K562 (cell line): ENCODE measurements around the gene TENM4. TPM values are rescaled to one million over a fixed set of nuclear protein-coding genes. Genes with fewer than 3 reads are reported as not detected.
A peak's percentile ranks its signal among the peaks of the same experiment; 100 is the strongest.

Experiments used
- ATAC-seq: fragments of 200-7000 bp; cut with Tn5 transposase; 3 replicates; pipeline ENCODE4 v1.9.1; 2020; ENCODE audit warnings: moderate library complexity
- BruUV-seq: library from RNA; stranded (reverse); fragments of 400-500 nt; replicated peaks from 2 replicates; lab custom pipeline; 2021; lab: Mats Ljungman, UMichigan
- CTCF ChIA-PET: fragments of 300-600 bp; formaldehyde crosslinking; extraction: SDS; loops from one replicate; lab custom pipeline; 2021; ENCODE audit warnings: low intra/inter-chr PET ratio; lab: Yijun Ruan, JAX
- POLR2A ChIA-PET: fragments of 300-600, 350-650 bp; sonication (Branson Sonifier 250); formaldehyde crosslinking; extraction: SDS; loops from one replicate; lab custom pipeline; 2021; ENCODE audit warnings: antibody characterized with exemption, inconsistent platforms; lab: Yijun Ruan, JAX
- DNase-seq, 4 experiments: peaks; one replicate each; pipeline versions ENCODE4 v3.0.0 to v3.0.0-alpha.2; 2011 to 2018; ENCODE audit warnings: low spot score in 3 of 4, mixed read lengths in 3 of 4; ENCODE audit errors: extremely low read depth in 1 of 4
- FAIRE-seq: peaks from 2 replicates; lab custom pipeline; 2011; peaks lifted over from hg19 to GRCh38; lab: Jason Lieb, UNC
- H2AFZ ChIP-seq: 2 replicates; pipeline ENCODE4 v1.6.0; 2011; ENCODE audit warnings: low read depth, low read length, control low read depth, inconsistent platforms
- H3K27ac ChIP-seq: fragments of 200-600 bp; 3 replicates; pipeline ENCODE4 v1.8.0; 2011; ENCODE audit warnings: low read depth, mild to moderate bottlenecking, control low read depth, inconsistent platforms, low read length, moderate library complexity, mixed read lengths; ENCODE audit errors: extremely low read depth
- H3K27me3 ChIP-seq, 2 experiments: fragments of 300-600 bp in 1 of 2; 2 replicates in 1 of 2; 3 replicates in 1 of 2; pipeline versions ENCODE4 v1.6.0 to v1.8.0; 2011; ENCODE audit warnings: inconsistent platforms in 2 of 2, low read length in 2 of 2, mild to moderate bottlenecking in 1 of 2, mixed read lengths in 1 of 2, moderate library complexity in 1 of 2; ENCODE audit not compliant: control insufficient read depth in 2 of 2, insufficient read depth in 2 of 2
- H3K36me3 ChIP-seq: fragments of 300-600 bp; 3 replicates; pipeline ENCODE4 v1.8.0; 2011; ENCODE audit warnings: mild to moderate bottlenecking, low read length, inconsistent platforms; ENCODE audit not compliant: control insufficient read depth, insufficient read depth
- H3K4me1 ChIP-seq, 2 experiments: fragments of 200-600 bp in 1 of 2; replicated peaks in 1 of 2; 2 replicates in 1 of 2; 3 replicates in 1 of 2; pipeline versions ENCODE4 v1.5.1 to v1.8.0; 2011; ENCODE audit warnings: inconsistent platforms in 2 of 2, low read length in 2 of 2, mild to moderate bottlenecking in 1 of 2, mixed read lengths in 1 of 2, moderate library complexity in 1 of 2; ENCODE audit not compliant: control insufficient read depth in 2 of 2, insufficient read depth in 2 of 2
- H3K4me2 ChIP-seq: 2 replicates; pipeline ENCODE4 v1.6.1; 2011; ENCODE audit warnings: low read length, control low read depth, inconsistent platforms, mixed read lengths; ENCODE audit not compliant: insufficient read depth
- H3K4me3 ChIP-seq: fragments of 200-600 bp; sonication (generic), shearing (Covaris generic); 2 replicates; pipeline ENCODE4 v1.5.1; 2016; ENCODE audit warnings: control low read depth, inconsistent platforms
- H3K79me2 ChIP-seq: fragments of 200-600 bp; 3 replicates; pipeline ENCODE4 v1.8.0; 2011; ENCODE audit warnings: low read length, inconsistent platforms; ENCODE audit not compliant: control insufficient read depth, insufficient read depth
- H3K9ac ChIP-seq, 2 experiments: 2 replicates each; pipeline versions ENCODE4 v1.6.0 to v1.6.1; 2011; ENCODE audit warnings: low read depth in 2 of 2, low read length in 2 of 2, control low read depth in 1 of 2, inconsistent platforms in 1 of 2, mild to moderate bottlenecking in 1 of 2, mixed read lengths in 1 of 2; ENCODE audit not compliant: insufficient read depth in 1 of 2
- H3K9me1 ChIP-seq: one replicate; pipeline ENCODE4 v1.6.0; 2011; ENCODE audit warnings: inconsistent platforms, mild to moderate bottlenecking, low read length, moderate library complexity; ENCODE audit not compliant: control insufficient read depth, insufficient read depth
- H3K9me3 ChIP-seq: replicated peaks from 2 replicates; pipeline ENCODE4 v1.5.1; 2011; ENCODE audit warnings: low read depth, low read length, inconsistent platforms; ENCODE audit not compliant: control insufficient read depth, insufficient read depth
- H4K20me1 ChIP-seq: replicated peaks from 2 replicates; pipeline ENCODE4 v1.6.1; 2011; ENCODE audit warnings: low read length, inconsistent platforms, mixed read lengths; ENCODE audit not compliant: control insufficient read depth, insufficient read depth
- EP400 ChIP-seq: fragments of 450-650 bp; IDR thresholded peaks from 2 replicates; pipeline ENCODE4 v1.6.1; 2017; ENCODE audit warnings: antibody characterized with exemption, mild to moderate bottlenecking, moderate library complexity
- POLR2AphosphoS5 ChIP-seq: IDR thresholded peaks from 2 replicates; pipeline ENCODE4 v1.6.1; 2011; ENCODE audit warnings: mild to moderate bottlenecking, low read depth, low read length, moderate library complexity; ENCODE audit not compliant: control insufficient read depth, insufficient read depth
- WGBS: fragments of 100-300 bp; shearing (Covaris generic); methylation state at CpG from one replicate; pipeline ENCODE4 v1.1.6; 2016; ENCODE audit warnings: low coverage, mixed read lengths; ENCODE audit not compliant: insufficient coverage; ENCODE audit errors: missing lambda C conversion rate; 5-methylcytosine and 5-hydroxymethylcytosine counted together
- in situ Hi-C: fragments of 300-500 bp; cut with MboI; formaldehyde crosslinking; loops from 4 replicates; pipeline ENCODE4 v1.15.0; 2018; ENCODE audit warnings: inconsistent platforms, mixed read lengths
- intact Hi-C: fragments of 100-400 bp; cut with micrococcal nuclease; formaldehyde crosslinking; loops from 2 replicates; pipeline ENCODE4 v1.14.2; 2022
- microRNA counts: library from miRNA; unstranded; fragments of <30 nt; microRNA quantifications from one replicate; lab custom pipeline; 2016
- microRNA-seq: library from miRNA; unstranded; fragments of <30 nt; microRNA quantifications from one replicate; pipeline ENCODE4, GENCODE V29; 2018; ENCODE audit warnings: borderline microRNAs expressed
- polyA plus RNA-seq, 8 experiments: library from polyadenylated mRNA; depleted of rRNA in 4 of 8; stranded (reverse) in 5 of 8; unstranded in 3 of 8; fragments of >200 nt; fragmentation: Nextera tagmentation in 2 of 8; fragmentation: Illumina TruSeq in 1 of 8; extraction: Ambion mirVana in 2 of 8; extraction: Trizol in 1 of 8; gene quantifications; 2 replicates each; pipeline versions ENCODE4 v1.2.1 to v1.2.3, GENCODE V29; 2011 to 2014; ENCODE audit warnings: inconsistent platforms in 1 of 8, missing spikeins in 1 of 8
- small RNA-seq: library from RNA; depleted of rRNA; stranded (forward); fragments of <200 nt; gene quantifications from one replicate; pipeline ENCODE3, GENCODE V24; 2014
- total RNA-seq, 7 experiments: library from RNA; depleted of rRNA in 6 of 7; stranded (reverse); fragments of >200 nt in 6 of 7; fragmentation: Illumina TruSeq in 2 of 7; extraction: Trizol in 2 of 7; gene quantifications; 2 replicates each; pipeline versions ENCODE4 v1.2.1 to v1.2.3, GENCODE V29; 2011 to 2021; ENCODE audit warnings: low replicate concordance in 1 of 7
- TF ChIP-seq, protein P1 (sequence below): IDR thresholded peaks from 3 replicates; pipeline ENCODE4 v1.6.1; 2011; ENCODE audit warnings: borderline replicate concordance, mild to moderate bottlenecking; ENCODE audit not compliant: insufficient read length, insufficient read depth

TENM4 gene
- total and polyA plus RNA-seq, 9 of the 15 experiments (the other 6 are each of a cell fraction or from before 2014, with no cell fraction given), result 0.16 TPM; not detected in 8

DNA sequence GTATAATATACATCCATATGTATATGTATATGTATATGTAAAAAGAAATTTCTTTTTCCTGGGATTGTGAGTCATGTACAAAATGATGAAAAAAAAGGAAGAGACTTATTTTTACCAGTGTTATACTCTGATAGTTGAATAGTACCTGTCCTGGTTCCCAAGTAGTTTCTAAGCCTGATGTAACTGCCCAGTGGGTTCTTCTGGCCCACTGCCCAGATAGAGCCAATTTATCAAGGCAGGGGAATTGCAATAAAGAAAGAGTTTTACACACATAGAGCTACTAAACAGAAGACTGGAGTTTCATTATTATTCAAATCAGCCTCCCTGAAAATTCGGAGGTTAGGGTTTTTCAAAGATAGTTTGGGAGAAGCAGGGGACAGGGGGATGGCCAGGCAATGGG lies 837.0 kb downstream of the TENM4 start:
- intact Hi-C loops (no loop called here), in situ Hi-C loops (no loop called here)
- no peak for DNase-seq
- Histone ChIP-seq H4K20me1 (no peaks in the 10 kb centered on the region), H3K4me1 (no peaks in the 10 kb centered on the region; a peak in 1 of 5 replicates), H3K79me2 (no peaks in the 10 kb centered on the region), H3K27ac (no peak overlapping the region), H3K9ac (no peak overlapping the region), H3K4me3 (no peak overlapping the region), H3K27me3 (peaks cover 17 to 26% of the 10 kb centered on the region in 2 experiments; a peak in 4 of 5 replicates), H2AFZ (no peak overlapping the region), H3K9me1 (no peaks in the 10 kb centered on the region), H3K9me3 (no peaks in the 10 kb centered on the region), H3K36me3 (no peaks in the 10 kb centered on the region), H3K4me2 (no peak overlapping the region)
- TF ChIP-seq EP400, result no peak
- no peak for TF ChIP-seq POLR2AphosphoS5
- TF ChIP-seq, protein P1, sequence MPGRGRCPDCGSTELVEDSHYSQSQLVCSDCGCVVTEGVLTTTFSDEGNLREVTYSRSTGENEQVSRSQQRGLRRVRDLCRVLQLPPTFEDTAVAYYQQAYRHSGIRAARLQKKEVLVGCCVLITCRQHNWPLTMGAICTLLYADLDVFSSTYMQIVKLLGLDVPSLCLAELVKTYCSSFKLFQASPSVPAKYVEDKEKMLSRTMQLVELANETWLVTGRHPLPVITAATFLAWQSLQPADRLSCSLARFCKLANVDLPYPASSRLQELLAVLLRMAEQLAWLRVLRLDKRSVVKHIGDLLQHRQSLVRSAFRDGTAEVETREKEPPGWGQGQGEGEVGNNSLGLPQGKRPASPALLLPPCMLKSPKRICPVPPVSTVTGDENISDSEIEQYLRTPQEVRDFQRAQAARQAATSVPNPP, result no peak
- CTCF ChIA-PET, result no interaction called here
- no peak for ATAC-seq
- BruUV-seq, result no TSS peak
- POLR2A ChIA-PET, result no interaction called here
- WGBS, result 0% methylated on average over 1 of the region's 1 CpG
- no peak for FAIRE-seq

MicroRNAs within 50 kb of the gene (microRNA counts, 767-probe panel; counts per million panel counts)
- microRNA hsa-miR-708-5p (lab: Ali Mortazavi, UCI), result not detected

Small RNAs within 50 kb of the gene (microRNA-seq; reads per million reads assigned to microRNA genes)
- gene MIR5579, result not detected
- 1.1 reads per million, percentile 10 among the genes with 10 or more reads in this experiment for gene MIR708

Small RNAs within 50 kb of the gene (small RNA-seq; reads per million reads assigned to genes)
- gene MIR5579, result not detected
- gene MIR708, result 0.15 reads per million
